Activated B cell treated with CpG ODN at 0.5 μM for 24 hours (primary cell): Measurements from ENCODE around the gene TK2. TPM values are rescaled to one million over a fixed set of nuclear protein-coding genes. Genes with fewer than 3 reads are reported as not detected.

Experiments
- ATAC-seq: fragments of 200-7000 bp; cut with Tn5 transposase; one replicate; pipeline ENCODE4 v1.10.0; 2021; ENCODE audit warnings: low read depth, mild to moderate bottlenecking, moderate library complexity
- CTCF ChIA-PET: fragments of 350-600 bp; sonication (Branson Sonifier 250); formaldehyde crosslinking; loops from one replicate; lab custom pipeline; 2021; ENCODE audit warnings: antibody characterized with exemption; lab: Charles Lee
- POLR2A ChIA-PET: fragments of 350-600 bp; sonication (Branson Sonifier 250); formaldehyde crosslinking; loops from one replicate; lab custom pipeline; 2021; ENCODE audit warnings: antibody characterized with exemption; lab: Charles Lee
- DNase-seq: peaks from one replicate; pipeline ENCODE4 v3.0.0; 2022
- H3K27ac Mint-ChIP-seq: one replicate; pipeline ENCODE4 v1.8.0; 2020; ENCODE audit warnings: mixed read lengths
- H3K27me3 Mint-ChIP-seq: one replicate; pipeline ENCODE4 v1.8.0; 2021; ENCODE audit warnings: mixed read lengths
- H3K36me3 Mint-ChIP-seq: one replicate; pipeline ENCODE4 v1.8.0; 2021; ENCODE audit warnings: low read depth, mixed read lengths
- H3K4me1 Mint-ChIP-seq: one replicate; pipeline ENCODE4 v1.8.0; 2021; ENCODE audit warnings: mixed read lengths
- H3K4me3 Mint-ChIP-seq: one replicate; pipeline ENCODE4 v1.8.0; 2020; ENCODE audit warnings: mild to moderate bottlenecking, mixed read lengths
- H3K9me3 Mint-ChIP-seq: one replicate; pipeline ENCODE4 v1.8.0; 2020; ENCODE audit warnings: mixed read lengths
- CTCF ChIP-seq: fragments of 200-600 bp; IDR thresholded peaks from one replicate; pipeline ENCODE4 v1.8.0; 2022; ENCODE audit warnings: antibody characterized with exemption, mild to moderate bottlenecking
- intact Hi-C: fragments of 100-400 bp; cut with micrococcal nuclease; formaldehyde crosslinking; loops from one replicate; pipeline ENCODE4 v1.15.1; 2024
- total RNA-seq: library from RNA; stranded (reverse); gene quantifications from 2 replicates; pipeline ENCODE4 v1.2.3, GENCODE V29; 2022

Gene TK2
- total RNA-seq, 1 donor from 2014 or later: 4.8 TPM

GRCh38 chr16:66592814-66593213, 42.9 kb upstream of the TK2 start:
- no peak overlapping the region for H3K4me3 Mint-ChIP-seq
- peaks cover 10% of the 10 kb centered on the region for H3K27me3 Mint-ChIP-seq
- H3K36me3 Mint-ChIP-seq: no peaks in the 10 kb centered on the region
- ChIA-PET POLR2A (no interaction called here), CTCF (no interaction called here)
- no peak for TF ChIP-seq CTCF
- H3K4me1 Mint-ChIP-seq: peaks cover 31% of the 10 kb centered on the region
- ATAC-seq: no peak
- intact Hi-C loops: no loop called here
- H3K27ac Mint-ChIP-seq: no peak overlapping the region
- DNase-seq: no peak
- H3K9me3 Mint-ChIP-seq: peaks cover 3% of the 10 kb centered on the region

- peaks cover 6% of the 10 kb centered on the region for H3K27me3 Mint-ChIP-seq
- DNase-seq (no peak), ATAC-seq (no peak)
- peaks cover 35% of the 10 kb centered on the region for H3K4me1 Mint-ChIP-seq
- intact Hi-C loops: no loop called here
- ChIA-PET CTCF (no interaction called here), POLR2A (no interaction called here)
- H3K36me3 Mint-ChIP-seq: no peaks in the 10 kb centered on the region
- H3K27ac Mint-ChIP-seq: no peak overlapping the region
- no peak overlapping the region for H3K4me3 Mint-ChIP-seq
- H3K9me3 Mint-ChIP-seq: peaks cover 3% of the 10 kb centered on the region
- no peak for TF ChIP-seq CTCF
Measured at GRCh38 chr16:66592241-66592640, 42.3 kb upstream of the TK2 start.

- H3K4me3 Mint-ChIP-seq: no peak overlapping the region
- H3K27ac Mint-ChIP-seq: no peak overlapping the region
- ATAC-seq (no peak), DNase-seq (no peak)
- no peaks in the 10 kb centered on the region for H3K36me3 Mint-ChIP-seq
- H3K27me3 Mint-ChIP-seq: peaks cover 10% of the 10 kb centered on the region
- H3K9me3 Mint-ChIP-seq: peaks cover 3% of the 10 kb centered on the region
- CTCF ChIA-PET: interaction anchor here (1.0 to 1.2 kb wide), 2 partner anchors 79 to 184 kb away, joined by 4 read pairs; no protein-coding TSS in a partner anchor
- intact Hi-C loops: no loop called here
- POLR2A ChIA-PET: no interaction called here
- no peak for TF ChIP-seq CTCF
- peaks cover 35% of the 10 kb centered on the region for H3K4me1 Mint-ChIP-seq
Measured at GRCh38 chr16:66591018-66591417, 41.1 kb upstream of the TK2 start.

- peak overlapping the region; percentile 82 for H3K4me3 Mint-ChIP-seq
- H3K9me3 Mint-ChIP-seq: peaks cover 3% of the 10 kb centered on the region
- TF ChIP-seq CTCF: no peak
- peaks cover 41% of the 10 kb centered on the region for H3K4me1 Mint-ChIP-seq
- no peak for DNase-seq
- ATAC-seq: no peak
- H3K27ac Mint-ChIP-seq: peak overlapping the region; percentile 12
- ChIA-PET CTCF (interaction anchor here (1.0 to 1.5 kb wide), 5 partner anchors 19 to 184 kb away, joined by 3 to 4 read pairs (median 4); no protein-coding TSS in a partner anchor), POLR2A (interaction anchor here (0.7 to 1.8 kb wide), 3 partner anchors 14 to 1937 kb away, joined by 3 to 8 read pairs (median 5); partner anchors contain the start of gene CMTM3)
- peaks cover 15% of the 10 kb centered on the region for H3K27me3 Mint-ChIP-seq
- intact Hi-C loops: loop anchor here (1.0 kb wide), 1 partner anchor 13 kb away; no protein-coding TSS in a partner anchor
- H3K36me3 Mint-ChIP-seq: no peaks in the 10 kb centered on the region
Measured at GRCh38 chr16:66590322-66590721, 40.4 kb upstream of the TK2 start.

- ChIA-PET POLR2A (interaction anchor here (0.7 to 1.8 kb wide), 3 partner anchors 10 to 73 kb away, joined by 3 to 8 read pairs (median 5); partner anchors contain the start of genes CMTM2 and CMTM3), CTCF (interaction anchor here (0.5 to 1.5 kb wide), 18 partner anchors 10 to 184 kb away, joined by 3 to 11 read pairs (median 4); partner anchors contain the start of genes CKLF and CMTM2)
- H3K9me3 Mint-ChIP-seq: peaks cover 3% of the 10 kb centered on the region
- H3K27ac Mint-ChIP-seq: no peak overlapping the region
- peaks cover 20% of the 10 kb centered on the region for H3K27me3 Mint-ChIP-seq
- no peak for TF ChIP-seq CTCF
- intact Hi-C loops: loop anchor here (1.0 kb wide), 3 partner anchors 77 to 183 kb away; no protein-coding TSS in a partner anchor
- DNase-seq: no peak
- ATAC-seq: peak; percentile 87
- peaks cover 34% of the 10 kb centered on the region for H3K4me1 Mint-ChIP-seq
- no peaks in the 10 kb centered on the region for H3K36me3 Mint-ChIP-seq
- H3K4me3 Mint-ChIP-seq: peak overlapping the region; percentile 13
Measured at GRCh38 chr16:66588981-66589713, 39.2 kb upstream of the TK2 start.
